Neuronal stem cell (in vitro differentiated cells): Measurements from ENCODE around the gene CDKN1A.

ENCODE experiments used
- DNase-seq: peaks from one replicate; pipeline ENCODE4 v3.0.0-alpha.2; 2013; ENCODE audit warnings: low spot score
- H2AFZ ChIP-seq: one replicate; pipeline ENCODE4 v1.6.1; 2013; ENCODE audit warnings: mild to moderate bottlenecking, low read length, inconsistent platforms
- H2AK5ac ChIP-seq: 2 replicates; pipeline ENCODE4 v1.6.1; 2013; ENCODE audit warnings: low read depth, mild to moderate bottlenecking, inconsistent platforms, low read length, moderate library complexity, mixed read lengths
- H2BK120ac ChIP-seq: 2 replicates; pipeline ENCODE4 v1.6.1; 2013; ENCODE audit warnings: low read depth, mild to moderate bottlenecking, inconsistent platforms, low read length, moderate library complexity, mixed read lengths
- H2BK12ac ChIP-seq: one replicate; pipeline ENCODE4 v1.6.1; 2013; ENCODE audit warnings: low read length, inconsistent platforms
- H2BK15ac ChIP-seq: 2 replicates; pipeline ENCODE4 v1.6.1; 2013; ENCODE audit warnings: mild to moderate bottlenecking, low read length, inconsistent platforms, mixed read lengths
- H2BK5ac ChIP-seq: one replicate; pipeline ENCODE4 v1.6.1; 2013; ENCODE audit warnings: inconsistent platforms, mild to moderate bottlenecking, low read length, moderate library complexity
- H3K14ac ChIP-seq: one replicate; pipeline ENCODE4 v1.6.1; 2013; ENCODE audit warnings: low read length, inconsistent platforms
- H3K18ac ChIP-seq: 2 replicates; pipeline ENCODE4 v1.6.1; 2013; ENCODE audit warnings: low read length, inconsistent platforms
- H3K23ac ChIP-seq: 2 replicates; pipeline ENCODE4 v1.6.1; 2013; ENCODE audit warnings: low read depth, mild to moderate bottlenecking, mixed read lengths, low read length, inconsistent platforms; ENCODE audit not compliant: poor library complexity
- H3K27ac ChIP-seq: replicated peaks from 3 replicates; pipeline ENCODE4 v1.5.1; 2013; ENCODE audit warnings: low read length, inconsistent platforms
- H3K27me3 ChIP-seq, 3 experiments: 2 replicates each; pipeline ENCODE4 v1.6.1; 2013; ENCODE audit warnings: low read length in 3 of 3, mild to moderate bottlenecking in 2 of 3, inconsistent platforms in 1 of 3, low read depth in 1 of 3, mixed read lengths in 1 of 3, moderate library complexity in 1 of 3; ENCODE audit not compliant: control insufficient read depth in 3 of 3, insufficient read depth in 3 of 3
- H3K36me3 ChIP-seq, 2 donors: replicated peaks in 1 of 2; 2 replicates each; pipeline ENCODE4 v1.6.1; 2013; ENCODE audit warnings: low read length in 2 of 2; ENCODE audit not compliant: control insufficient read depth in 2 of 2, insufficient read depth in 2 of 2
- H3K4ac ChIP-seq: 2 replicates; pipeline ENCODE4 v1.6.1; 2013; ENCODE audit warnings: inconsistent platforms, mild to moderate bottlenecking, low read length, moderate library complexity
- H3K4me1 ChIP-seq, 2 donors: 1 replicate in 1 of 2; 2 replicates in 1 of 2; pipeline ENCODE4 v1.6.1; 2013; ENCODE audit warnings: low read length in 2 of 2, low read depth in 1 of 2; ENCODE audit not compliant: control insufficient read depth in 2 of 2, insufficient read depth in 1 of 2
- H3K4me2 ChIP-seq: one replicate; pipeline ENCODE4 v1.6.1; 2013; ENCODE audit warnings: mild to moderate bottlenecking, low read length, inconsistent platforms; ENCODE audit not compliant: insufficient read depth, poor library complexity, severe bottlenecking
- H3K4me3 ChIP-seq, 2 donors: 2 replicates each; pipeline ENCODE4 v1.5.1; 2013; ENCODE audit warnings: low read length in 2 of 2, mild to moderate bottlenecking in 2 of 2, inconsistent platforms in 1 of 2, moderate library complexity in 1 of 2
- H3K79me1 ChIP-seq: one replicate; pipeline ENCODE4 v1.6.1; 2013; ENCODE audit warnings: low read depth, mild to moderate bottlenecking, inconsistent platforms, low read length, moderate library complexity
- H3K9ac ChIP-seq: one replicate; pipeline ENCODE4 v1.6.1; 2013; ENCODE audit warnings: mild to moderate bottlenecking, low read depth, low read length, inconsistent platforms; ENCODE audit not compliant: poor library complexity
- H3K9me3 ChIP-seq, 2 donors: replicated peaks in 1 of 2; 2 replicates each; pipeline versions ENCODE3 to v1.6.1; 2013; ENCODE audit warnings: low read length in 2 of 2, mild to moderate bottlenecking in 2 of 2, inconsistent platforms in 1 of 2, low read depth in 1 of 2, mixed read lengths in 1 of 2, moderate library complexity in 1 of 2; ENCODE audit not compliant: control insufficient read depth in 2 of 2, insufficient read depth in 1 of 2
- H4K8ac ChIP-seq: one replicate; pipeline ENCODE4 v1.6.1; 2013; ENCODE audit warnings: low read depth, mild to moderate bottlenecking, inconsistent platforms, low read length, moderate library complexity
- H4K91ac ChIP-seq: one replicate; pipeline ENCODE4 v1.6.1; 2013; ENCODE audit warnings: low read length, low read depth, mild to moderate bottlenecking, inconsistent platforms; ENCODE audit not compliant: poor library complexity
- WGBS, 2 donors: extraction: QIAGEN DNeasy Blood & Tissue Kit; methylation state at CpG; one replicate each; pipeline ENCODE4 v1.1.7; 2013; ENCODE audit warnings: missing lambda C conversion rate in 2 of 2, mixed read lengths in 1 of 2; ENCODE audit not compliant: insufficient read length in 2 of 2, insufficient replicate concordance in 1 of 2; ENCODE audit errors: extremely low coverage in 2 of 2; 5-methylcytosine and 5-hydroxymethylcytosine counted together

Gene CDKN1A

DNA sequence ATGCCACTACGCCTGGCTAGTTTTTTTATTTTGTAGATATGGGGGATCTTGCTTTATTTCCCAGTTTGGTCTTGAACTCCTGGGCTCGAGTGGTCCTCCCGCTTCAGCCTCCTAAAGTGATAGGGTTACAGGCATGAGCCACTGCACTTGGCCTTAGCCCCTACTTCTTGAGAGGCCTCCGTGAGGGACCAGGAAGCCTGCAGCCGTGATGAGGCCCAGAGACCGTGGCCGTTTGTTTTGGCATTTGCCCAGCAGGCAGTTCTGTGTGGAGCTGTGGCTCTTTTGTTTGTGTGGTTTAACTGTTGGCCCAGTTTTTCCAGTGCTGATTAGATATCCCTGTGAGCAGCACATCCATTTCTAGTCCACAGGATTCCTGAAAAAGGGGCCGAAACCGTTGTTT lies 44.6 kb upstream of the CDKN1A start:
- Histone ChIP-seq H3K18ac (no peak overlapping the region), H3K27me3 (peaks cover 0 to 4% (median 0%) of the 10 kb centered on the region in 3 experiments), H3K4me3 (no peak overlapping the region), H2AFZ (peak overlapping the region; percentile 28), H3K4ac (no peak overlapping the region), H3K23ac (no peak overlapping the region), H3K4me2 (no peak overlapping the region), H3K4me1 (peaks cover 6 to 16% of the 10 kb centered on the region in 2 donors), H4K91ac (no peak overlapping the region), H2BK15ac (no peak overlapping the region), H2BK5ac (no peak overlapping the region), H3K36me3 (no peaks in the 10 kb centered on the region), H4K8ac (no peak overlapping the region), H3K79me1 (no peaks in the 10 kb centered on the region), H3K14ac (no peak overlapping the region), H2AK5ac (no peak overlapping the region), H3K9me3 (no peaks in the 10 kb centered on the region), H2BK12ac (no peak overlapping the region), H2BK120ac (no peak overlapping the region), H3K9ac (no peak overlapping the region), H3K27ac (no peak overlapping the region)
- WGBS, 2 donors = no CpG with 5 or more reads among the region's 9 CpGs
- DNase-seq = no peak

DNA sequence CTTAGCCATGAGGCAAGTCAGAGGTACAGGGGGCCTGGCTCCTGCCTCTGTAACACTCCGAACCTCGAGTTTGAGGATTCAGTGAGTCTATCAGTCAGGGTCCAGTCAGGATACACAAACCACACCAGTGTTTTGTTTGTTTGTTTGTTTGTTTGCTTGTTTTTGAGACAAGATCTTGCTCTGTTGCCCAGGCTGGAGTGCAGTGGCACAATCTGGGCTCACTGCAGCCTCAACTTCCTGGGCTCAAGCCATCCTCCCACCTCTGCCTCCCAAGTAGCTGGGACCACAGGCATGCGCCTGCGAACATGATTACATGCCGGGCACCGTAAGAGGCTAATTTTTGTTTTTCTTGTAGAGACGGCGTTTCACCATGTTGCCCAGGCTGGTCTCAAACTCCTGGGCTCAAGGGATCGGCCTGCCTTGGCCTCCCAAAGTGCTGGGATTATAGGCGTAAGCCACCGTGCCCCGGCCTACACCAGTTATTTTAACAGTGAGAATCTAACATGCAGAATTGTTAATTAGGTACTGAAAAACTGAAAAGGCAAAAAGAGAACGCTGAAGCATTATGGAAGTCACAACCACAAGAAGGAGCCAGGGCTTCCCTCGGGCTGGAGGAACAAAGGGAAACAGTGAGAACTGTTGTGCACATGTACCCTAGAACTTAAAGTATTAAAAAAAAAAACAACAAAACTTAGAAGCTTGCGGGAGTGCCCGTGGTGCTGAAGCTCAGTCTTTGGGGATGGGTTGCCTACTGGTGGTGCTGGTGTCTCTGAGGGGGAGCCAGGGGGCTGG lies 44.0 kb upstream of the CDKN1A start:
- Histone ChIP-seq H2AK5ac (no peak overlapping the region), H4K8ac (no peak overlapping the region), H3K36me3 (no peaks in the 10 kb centered on the region), H3K18ac (no peak overlapping the region), H3K79me1 (no peaks in the 10 kb centered on the region), H2AFZ (peak overlapping the region; percentile 28), H3K9me3 (no peaks in the 10 kb centered on the region), H3K9ac (no peak overlapping the region), H2BK120ac (no peak overlapping the region), H3K23ac (no peak overlapping the region), H2BK12ac (no peak overlapping the region), H4K91ac (no peak overlapping the region), H3K4me2 (no peak overlapping the region), H3K27ac (no peak overlapping the region), H2BK15ac (no peak overlapping the region), H3K4ac (no peak overlapping the region), H3K14ac (no peak overlapping the region), H3K4me3 (no peak overlapping the region), H3K4me1 (peaks cover 6 to 16% of the 10 kb centered on the region in 2 donors), H2BK5ac (no peak overlapping the region), H3K27me3 (peaks cover 0 to 4% (median 0%) of the 10 kb centered on the region in 3 experiments)
- WGBS, 2 donors = no CpG with 5 or more reads among the region's 16 CpGs
- DNase-seq = no peak

DNA sequence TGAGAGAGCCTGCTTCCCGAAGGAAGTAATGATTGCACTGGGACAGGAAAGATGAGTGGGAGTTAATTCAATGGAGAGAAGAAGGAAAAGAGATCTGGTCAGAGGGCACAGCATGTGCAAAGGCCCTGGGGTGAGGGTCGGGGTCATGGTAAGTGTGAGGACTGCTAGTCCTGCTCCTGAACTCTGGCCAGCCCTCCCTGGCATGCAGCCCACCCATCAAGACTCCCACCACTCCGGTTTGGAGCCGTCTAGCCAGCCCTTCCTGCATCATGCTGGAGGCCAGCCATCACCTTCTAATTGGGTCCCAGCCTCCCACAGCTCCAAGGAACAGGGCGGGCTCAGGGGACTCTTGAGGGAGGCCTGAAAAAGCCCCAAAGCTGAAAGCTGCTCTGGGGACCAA lies 42.2 kb upstream of the CDKN1A start:
- Histone ChIP-seq H2BK120ac (no peak overlapping the region), H3K18ac (no peak overlapping the region), H3K9me3 (no peaks in the 10 kb centered on the region), H3K4ac (no peak overlapping the region), H2AK5ac (no peak overlapping the region), H3K23ac (no peak overlapping the region), H3K79me1 (no peaks in the 10 kb centered on the region), H3K27ac (no peak overlapping the region), H2BK5ac (no peak overlapping the region), H3K36me3 (no peaks in the 10 kb centered on the region), H3K14ac (no peak overlapping the region), H3K27me3 (no peaks in the 10 kb centered on the region), H2BK12ac (no peak overlapping the region), H3K4me2 (no peak overlapping the region), H4K8ac (no peak overlapping the region), H3K4me1 (peaks cover 6 to 13% of the 10 kb centered on the region in 2 donors), H3K4me3 (no peak overlapping the region), H3K9ac (no peak overlapping the region), H2BK15ac (peak overlapping the region; percentile 8), H2AFZ (no peak overlapping the region), H4K91ac (no peak overlapping the region)
- WGBS, 2 donors = no CpG with 5 or more reads among the region's 5 CpGs
- no peak for DNase-seq

GRCh38 chr6:36636687-36637418 lies 41.7 kb upstream of the CDKN1A start:
- Histone ChIP-seq H3K4me3 (no peak overlapping the region), H2AFZ (peak overlapping the region; percentile 2), H3K79me1 (no peaks in the 10 kb centered on the region), H3K4me2 (no peak overlapping the region), H3K9me3 (no peaks in the 10 kb centered on the region), H3K18ac (no peak overlapping the region), H2BK12ac (no peak overlapping the region), H3K4me1 (peaks cover 5 to 13% of the 10 kb centered on the region in 2 donors), H4K8ac (no peak overlapping the region), H3K27ac (no peak overlapping the region), H2BK15ac (peak overlapping the region; percentile 8), H2BK120ac (no peak overlapping the region), H2AK5ac (no peak overlapping the region), H3K14ac (no peak overlapping the region), H3K36me3 (no peaks in the 10 kb centered on the region), H3K27me3 (no peaks in the 10 kb centered on the region), H3K23ac (no peak overlapping the region), H3K4ac (no peak overlapping the region), H4K91ac (no peak overlapping the region), H2BK5ac (no peak overlapping the region), H3K9ac (no peak overlapping the region)
- DNase-seq = no peak
- WGBS, 2 donors = no CpG with 5 or more reads among the region's 12 CpGs
